CMK (cell line): Measurements from ENCODE around the gene PACSIN1.
A peak's percentile ranks its signal among the peaks of the same experiment; 100 is the strongest.

Experiments
- DNase-seq: peaks from one replicate; pipeline ENCODE4 v3.0.0-alpha.2; 2010; ENCODE audit warnings: low read depth

PACSIN1 gene

GRCh38 chr6:34562350-34562749 lies 96.5 kb downstream of the PACSIN1 start:
- DNase-seq, result no peak

- DNase-seq, result peak; percentile 85
Measured at GRCh38 chr6:34562861-34563512, 97.1 kb downstream of the PACSIN1 start.

- DNase-seq, result no peak
Measured at GRCh38 chr6:34563513-34563870, 97.6 kb downstream of the PACSIN1 start.

- no peak for DNase-seq
Measured at GRCh38 chr6:34564181-34564580, 98.3 kb downstream of the PACSIN1 start.

- no peak for DNase-seq
Measured at GRCh38 chr6:34565722-34566137, 99.9 kb downstream of the PACSIN1 start.

GRCh38 chr6:34566830-34567546 lies 101.1 kb downstream of the PACSIN1 start:
- no peak for DNase-seq

GRCh38 chr6:34568341-34569201 lies 102.7 kb downstream of the PACSIN1 start:
- no peak for DNase-seq

- DNase-seq, result no peak
Measured at GRCh38 chr6:34569361-34569973, 103.6 kb downstream of the PACSIN1 start.

- no peak for DNase-seq
Measured at GRCh38 chr6:34570066-34570833, 104.4 kb downstream of the PACSIN1 start.

- no peak for DNase-seq
Measured at GRCh38 chr6:34571388-34571787, 105.5 kb downstream of the PACSIN1 start.

- DNase-seq, result no peak
Measured at GRCh38 chr6:34572021-34572420, 106.1 kb downstream of the PACSIN1 start.

GRCh38 chr6:34572585-34572984 lies 106.7 kb downstream of the PACSIN1 start:
- DNase-seq, result no peak

GRCh38 chr6:34573567-34574183 lies 107.8 kb downstream of the PACSIN1 start:
- DNase-seq, result no peak

- no peak for DNase-seq
Measured at GRCh38 chr6:34574647-34575293, 108.9 kb downstream of the PACSIN1 start.

GRCh38 chr6:34575326-34575725 lies 109.5 kb downstream of the PACSIN1 start:
- no peak for DNase-seq

- no peak for DNase-seq
Measured at GRCh38 chr6:34576286-34576955, 110.5 kb downstream of the PACSIN1 start.

GRCh38 chr6:34578445-34579262 lies 112.8 kb downstream of the PACSIN1 start:
- no peak for DNase-seq

GRCh38 chr6:34580707-34581560 lies 115.1 kb downstream of the PACSIN1 start:
- no peak for DNase-seq
